Hematopoietic multipotent progenitor cell treated with erythropoietin and hydrocortisone succinate and interleukin-3 and kit ligand, for 17 days (in vitro differentiated cells): ENCODE results near the gene RUSF1.
"Not testable (repeated sequence)": the region's sequence is repeated elsewhere in the genome, so short reads cannot be mapped to it uniquely, and the experiment has no call there.

Experiments used
- DNase-seq: peaks from one replicate; pipeline ENCODE4 v3.0.0-alpha.2; 2015; ENCODE audit warnings: low spot score

The RUSF1 gene

GRCh38 chr16:31452631-31453106, 55.5 kb downstream of the RUSF1 start:
- DNase-seq, result peak; percentile 49

DNA sequence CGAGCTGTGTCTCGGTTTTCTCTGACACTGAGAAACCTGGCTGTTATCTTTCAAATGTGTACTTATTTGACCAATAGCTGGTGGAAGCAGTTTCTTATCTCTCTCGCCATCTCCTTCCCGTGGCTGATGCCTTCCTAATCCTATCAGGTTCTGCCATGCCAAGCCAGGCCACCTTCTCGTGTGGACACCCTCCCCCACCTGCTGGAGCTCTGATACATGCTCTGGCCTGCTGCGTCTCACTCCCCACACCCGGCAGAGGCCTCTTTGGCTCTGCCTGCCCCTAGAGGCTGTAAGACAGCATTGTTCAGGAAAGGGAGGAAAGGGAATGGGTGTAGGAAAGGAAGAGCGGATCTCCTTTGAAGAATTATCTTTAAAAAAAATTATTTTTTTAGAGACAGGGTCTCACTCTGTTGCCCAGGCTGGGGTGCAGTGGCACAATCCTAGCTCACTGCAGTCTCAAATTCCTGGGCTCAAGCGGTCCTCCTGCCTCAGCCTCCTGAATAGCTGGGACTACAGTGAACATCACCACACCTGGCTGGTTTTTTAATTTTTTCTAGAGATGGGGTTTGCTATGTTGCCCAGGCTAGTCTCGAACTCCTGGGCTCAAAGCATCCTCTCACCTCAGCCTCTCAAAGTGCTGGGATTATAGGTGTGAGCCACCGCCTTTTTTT, 56.4 kb downstream of the RUSF1 start:
- DNase-seq, result peak; percentile 47

DNA sequence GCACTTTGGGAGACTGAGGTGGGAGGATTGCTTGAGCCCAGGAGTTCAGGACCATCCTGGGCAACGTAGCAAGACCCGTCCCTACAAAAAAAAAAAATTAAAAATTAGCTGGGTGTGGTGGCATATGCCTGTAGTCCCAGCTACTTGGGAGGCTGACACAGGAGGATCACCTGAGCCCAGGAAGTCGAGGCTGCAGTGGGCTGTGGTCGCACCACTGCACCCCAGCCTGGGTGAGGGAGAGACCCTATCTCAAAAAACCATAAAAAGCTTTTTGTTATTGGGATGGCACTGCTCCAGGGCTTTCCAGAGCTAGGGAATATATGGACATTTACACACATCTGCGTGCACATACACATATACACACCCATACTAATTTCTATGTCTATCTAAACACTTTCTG, 57.0 kb downstream of the RUSF1 start:
- DNase-seq, result no peak

DNA sequence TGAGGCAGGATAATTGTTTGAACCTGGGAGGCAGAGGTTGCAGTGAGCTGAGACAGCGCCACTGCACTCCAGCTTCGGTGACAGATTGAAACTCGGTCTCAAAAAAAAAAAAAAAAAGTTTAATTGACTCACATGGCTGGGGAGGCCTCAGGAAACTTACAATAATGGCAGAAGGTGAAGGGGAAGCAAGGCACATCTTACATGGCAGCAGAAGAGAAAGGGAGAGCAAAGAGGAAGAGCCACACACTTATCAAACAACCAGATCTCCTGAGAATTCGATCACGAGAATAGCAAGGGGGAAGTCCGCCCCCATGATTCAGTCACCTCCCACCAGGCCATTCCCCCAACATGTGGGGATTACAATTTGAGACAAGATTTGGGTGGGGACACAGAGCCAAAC, 62.3 kb downstream of the RUSF1 start:
- not testable (repeated sequence) for DNase-seq

- DNase-seq, result no peak
Measured at GRCh38 chr16:31441956-31442355, 66.2 kb downstream of the RUSF1 start.

GRCh38 chr16:31440516-31441184, 67.5 kb downstream of the RUSF1 start:
- no peak for DNase-seq

DNA sequence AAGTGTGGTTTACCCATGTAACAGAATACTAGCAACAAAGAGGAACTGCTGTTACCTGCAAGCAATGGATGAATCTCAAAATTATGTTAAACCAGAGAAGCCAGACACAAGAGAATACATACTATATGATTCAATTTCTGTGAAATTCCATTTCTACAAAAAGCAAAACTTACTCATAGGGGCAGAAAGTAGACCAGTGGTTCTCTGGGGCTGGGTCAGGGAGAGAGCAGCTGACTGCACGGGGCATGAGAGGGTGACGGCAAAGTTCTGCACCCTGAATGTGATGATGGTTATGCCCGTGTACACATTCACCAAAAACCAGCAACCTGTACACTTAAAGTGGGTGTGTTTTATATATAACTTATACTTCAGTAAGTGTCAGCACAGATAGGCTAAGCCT, 68.7 kb downstream of the RUSF1 start:
- DNase-seq, result no peak
